T-helper 1 cell treated with Interleukin-12 subunit alpha and Interleukin-12 subunit beta and Interleukin-4 antibody, amounts not matched to agents 30 μg/mL and 1 μg/mL, for 36 hours (primary cell): Measurements from ENCODE around the gene NCOA6.
A peak's percentile ranks its signal among the peaks of the same experiment; 100 is the strongest.

Experiments used
- H3K27ac Mint-ChIP-seq: one replicate; pipeline ENCODE4 v1.8.0; 2021; ENCODE audit warnings: mild to moderate bottlenecking, mixed read lengths
- H3K27me3 Mint-ChIP-seq: one replicate; pipeline ENCODE4 v1.8.0; 2021; ENCODE audit warnings: low read depth, mixed read lengths
- H3K36me3 Mint-ChIP-seq: one replicate; pipeline ENCODE4 v1.8.0; 2021; ENCODE audit warnings: low read depth, mixed read lengths
- H3K4me1 Mint-ChIP-seq: one replicate; pipeline ENCODE4 v1.8.0; 2021; ENCODE audit warnings: low read depth, mixed read lengths
- H3K4me3 Mint-ChIP-seq: one replicate; pipeline ENCODE4 v1.8.0; 2021; ENCODE audit warnings: mild to moderate bottlenecking, moderate library complexity, mixed read lengths
- H3K9me3 Mint-ChIP-seq: one replicate; pipeline ENCODE4 v1.8.0; 2021; ENCODE audit warnings: mixed read lengths

NCOA6 gene

DNA sequence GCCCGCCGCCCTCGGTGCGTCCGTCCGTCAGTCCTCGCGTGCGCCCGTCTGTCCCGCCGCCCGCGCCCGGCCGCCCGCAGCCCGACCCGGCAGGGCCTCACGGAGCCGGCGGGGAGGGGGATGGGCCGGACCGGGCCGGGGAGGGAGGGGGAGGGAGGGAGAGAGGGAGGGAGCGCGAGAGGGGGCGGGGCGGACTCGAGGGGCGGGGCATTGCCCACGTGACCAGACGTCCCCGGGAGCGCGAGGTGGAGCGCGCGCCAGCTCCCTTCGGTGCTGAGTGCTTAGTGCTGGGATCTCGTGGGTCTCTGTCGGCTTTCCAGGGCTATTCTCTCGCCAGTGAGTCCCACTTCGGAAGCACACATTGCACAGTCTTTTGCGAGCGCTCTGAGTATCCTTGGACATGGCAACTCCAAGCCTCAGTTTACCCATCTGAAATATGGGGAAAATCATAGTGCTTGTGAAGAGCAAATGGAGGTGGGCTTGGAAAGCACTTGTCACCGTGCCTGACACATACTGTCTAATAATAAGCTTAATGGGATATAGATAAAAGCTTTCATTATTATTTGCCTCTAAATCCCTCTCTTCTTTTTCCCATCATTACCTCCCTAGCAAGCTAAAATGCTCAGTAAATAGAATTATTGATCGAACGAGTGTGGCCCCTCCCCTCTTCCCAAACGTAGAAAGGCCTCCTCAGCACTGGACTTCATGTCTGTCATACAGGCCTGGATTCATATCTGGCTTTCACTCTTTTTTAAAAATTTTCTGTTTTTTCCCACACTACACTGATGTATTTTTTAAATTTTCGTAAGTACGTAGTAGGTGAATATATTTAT is at the start of gene NCOA6:
Gene NCOA6 (minus strand): TSS at position 122 of the 833 bp plus-strand sequence. CDS start 43,296 bp downstream, outside the sequence.
- peaks cover 21% of the 10 kb centered on the region for H3K27me3 Mint-ChIP-seq
- peaks cover 10% of the 10 kb centered on the region for H3K36me3 Mint-ChIP-seq
- no peaks in the 10 kb centered on the region for H3K9me3 Mint-ChIP-seq
- peak within 1 kb of the TSS; percentile 97 for H3K27ac Mint-ChIP-seq
- peaks cover 27% of the 10 kb centered on the region for H3K4me1 Mint-ChIP-seq
- peak within 1 kb of the TSS; percentile 98 for H3K4me3 Mint-ChIP-seq

DNA sequence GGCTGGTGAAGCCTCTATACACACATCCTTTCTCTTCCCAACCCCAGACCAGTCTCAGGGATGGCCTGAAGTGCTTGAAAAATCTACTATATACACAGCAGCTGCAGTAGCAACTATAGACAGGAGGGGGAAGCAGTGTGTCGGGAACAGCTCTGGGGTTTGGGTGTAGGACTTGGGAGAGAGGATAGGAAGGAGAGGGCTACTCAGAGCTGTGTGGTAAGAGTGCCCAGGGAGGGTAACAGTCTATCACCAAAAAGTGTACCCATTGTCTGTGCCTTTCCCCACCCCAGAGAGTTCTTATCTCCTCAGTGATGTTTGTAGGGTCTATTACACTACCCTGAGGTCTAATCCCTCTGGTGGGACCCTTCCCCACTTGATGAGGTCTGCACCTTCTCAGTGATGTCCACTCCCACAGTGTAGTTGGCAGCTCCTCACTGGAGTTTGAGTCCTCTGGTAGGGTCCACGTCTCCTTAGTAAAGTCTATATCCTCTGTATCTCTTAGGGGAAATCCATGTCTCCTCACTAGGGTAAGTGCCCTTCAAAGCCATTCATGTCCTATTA is 48.7 kb upstream of the NCOA6 start:
- Mint-ChIP-seq H3K9me3 (no peaks in the 10 kb centered on the region), H3K4me1 (peaks cover 60% of the 10 kb centered on the region), H3K27me3 (no peaks in the 10 kb centered on the region), H3K4me3 (peak overlapping the region; percentile 91), H3K27ac (peak overlapping the region; percentile 80), H3K36me3 (peaks cover 1% of the 10 kb centered on the region)

DNA sequence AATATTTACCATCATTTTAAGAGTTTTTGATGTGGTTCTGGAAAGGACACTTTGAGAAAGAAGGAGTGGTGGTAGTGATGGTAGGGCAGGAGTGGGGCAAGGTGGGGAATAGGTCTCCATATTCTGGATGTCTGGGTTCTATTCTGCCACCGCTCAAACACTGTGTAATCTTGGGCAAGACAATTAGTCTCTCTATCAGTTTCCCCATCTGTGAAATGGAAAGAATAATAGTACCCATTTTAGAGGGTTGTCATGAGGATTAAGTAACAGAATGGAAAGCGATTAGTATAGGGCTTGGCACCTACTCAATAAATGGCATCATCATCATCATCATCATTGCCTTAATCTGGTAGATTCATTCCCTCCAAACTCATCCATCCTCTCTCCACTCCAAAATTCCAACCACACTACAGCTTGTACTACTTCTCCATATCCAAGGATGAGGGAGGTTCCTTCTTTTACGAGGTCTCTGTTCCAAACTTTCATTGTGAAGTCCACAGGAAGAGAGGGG is 48.2 kb upstream of the NCOA6 start:
- H3K27me3 Mint-ChIP-seq = no peaks in the 10 kb centered on the region
- H3K4me1 Mint-ChIP-seq = peaks cover 59% of the 10 kb centered on the region
- peak overlapping the region; percentile 80 for H3K27ac Mint-ChIP-seq
- no peaks in the 10 kb centered on the region for H3K9me3 Mint-ChIP-seq
- peak overlapping the region; percentile 91 for H3K4me3 Mint-ChIP-seq
- H3K36me3 Mint-ChIP-seq = no peaks in the 10 kb centered on the region

DNA sequence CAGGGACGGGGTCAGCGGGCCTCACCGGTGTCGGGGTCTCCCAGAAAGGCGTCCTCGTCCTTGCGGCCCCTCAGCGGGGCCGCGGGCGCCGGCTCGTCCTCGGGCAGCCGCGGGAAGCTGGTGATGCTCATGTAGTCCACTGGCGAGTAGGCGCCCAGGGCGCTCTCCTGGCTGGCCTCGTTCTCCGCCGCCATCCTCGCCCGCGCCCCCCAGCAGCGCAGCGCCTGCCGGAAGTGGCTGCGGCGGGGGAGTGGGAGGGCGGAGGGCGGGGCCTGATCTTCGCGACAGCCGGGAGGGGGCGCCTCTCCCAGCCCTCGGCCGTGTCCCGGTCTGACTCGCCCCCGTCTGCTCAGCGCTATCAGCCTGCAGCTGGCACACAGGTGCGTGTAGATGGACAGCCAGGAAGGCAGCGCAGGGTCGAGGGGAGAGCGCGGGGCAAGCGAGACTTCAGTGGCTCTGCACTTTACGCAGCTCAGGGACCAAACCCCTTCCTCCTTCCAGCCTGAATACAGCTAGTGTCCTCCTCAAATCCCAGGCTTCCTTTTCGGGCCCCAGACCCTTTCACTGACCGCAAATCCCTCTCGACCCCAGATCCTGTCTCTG is 47.3 kb upstream of the NCOA6 start, which contains the start of gene GGT7:
Gene GGT7 (minus strand): TSS at position 235 of the 603 bp plus-strand sequence. CDS start 41 bp downstream, at position 194.
- Mint-ChIP-seq H3K4me1 (peaks cover 52% of the 10 kb centered on the region), H3K9me3 (no peaks in the 10 kb centered on the region), H3K4me3 (peak within 1 kb of the TSS; percentile 91), H3K36me3 (no peaks in the 10 kb centered on the region), H3K27me3 (no peaks in the 10 kb centered on the region), H3K27ac (peak within 1 kb of the TSS; percentile 73)

DNA sequence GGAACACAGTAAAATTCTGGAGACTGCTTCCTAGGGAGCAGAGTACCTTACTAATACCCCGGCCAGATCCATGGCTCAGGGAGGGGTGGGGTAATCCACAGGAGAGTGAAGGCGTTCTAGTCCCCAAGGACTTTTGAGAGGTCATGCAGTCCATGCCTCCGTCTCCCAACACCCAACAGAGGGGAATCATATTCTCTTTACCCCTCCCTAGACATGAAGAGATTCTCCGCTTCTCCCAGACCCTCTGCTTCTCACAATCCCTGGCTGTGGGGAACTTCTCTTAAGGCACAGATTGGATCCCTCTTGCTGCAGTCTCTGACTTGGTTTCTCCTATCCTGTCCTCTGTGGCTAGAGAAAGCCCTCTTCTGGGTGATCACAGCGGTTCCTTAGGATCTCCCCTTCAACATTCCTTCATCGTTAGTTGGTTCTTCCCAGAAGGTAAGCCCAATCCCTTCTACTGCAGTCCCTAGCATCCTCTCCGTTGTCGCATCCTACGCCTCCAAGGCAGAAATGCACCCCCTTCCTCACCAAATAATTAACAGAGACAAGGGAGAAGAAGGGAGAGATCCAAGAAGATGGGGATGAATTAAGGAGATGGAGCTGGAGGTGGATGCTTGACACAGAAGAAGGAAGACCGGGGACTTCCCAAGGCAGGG is 46.6 kb upstream of the NCOA6 start:
- Mint-ChIP-seq H3K27me3 (no peaks in the 10 kb centered on the region), H3K27ac (peak overlapping the region; percentile 69), H3K4me3 (peak overlapping the region; percentile 84), H3K36me3 (no peaks in the 10 kb centered on the region), H3K9me3 (no peaks in the 10 kb centered on the region), H3K4me1 (peaks cover 52% of the 10 kb centered on the region)

DNA sequence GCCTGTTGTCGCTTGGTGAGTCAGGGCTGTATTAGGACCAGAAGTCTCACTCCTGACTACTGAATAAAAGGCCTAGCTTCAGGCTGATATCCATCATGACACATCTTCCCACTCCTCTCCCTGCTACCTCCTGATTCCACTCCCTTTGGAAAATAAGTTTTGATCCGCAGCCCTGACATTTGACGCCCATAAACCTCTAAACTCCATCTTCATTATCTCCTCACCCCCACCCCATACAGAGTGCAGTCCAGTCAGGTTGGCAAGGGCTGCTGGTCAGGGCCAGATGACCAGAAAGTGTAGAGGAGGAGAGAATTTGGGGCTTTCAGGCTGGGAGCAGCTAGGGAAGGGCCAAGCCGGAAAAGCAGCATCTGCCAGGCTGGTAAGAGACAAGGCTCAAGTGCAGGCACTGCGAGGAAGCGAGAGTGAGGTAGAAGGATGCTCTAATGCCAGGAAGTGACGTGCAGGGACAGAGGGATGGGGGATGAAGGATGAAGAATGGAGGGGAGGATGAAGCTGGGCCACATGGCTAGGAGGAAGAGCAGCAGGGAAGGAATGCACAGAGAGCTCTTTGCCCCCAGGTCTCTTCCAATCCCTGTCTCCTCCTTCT is 46.0 kb upstream of the NCOA6 start:
- Mint-ChIP-seq H3K27ac (no peak overlapping the region), H3K4me1 (peaks cover 49% of the 10 kb centered on the region), H3K27me3 (no peaks in the 10 kb centered on the region), H3K9me3 (no peaks in the 10 kb centered on the region), H3K36me3 (no peaks in the 10 kb centered on the region), H3K4me3 (peak overlapping the region; percentile 84)

DNA sequence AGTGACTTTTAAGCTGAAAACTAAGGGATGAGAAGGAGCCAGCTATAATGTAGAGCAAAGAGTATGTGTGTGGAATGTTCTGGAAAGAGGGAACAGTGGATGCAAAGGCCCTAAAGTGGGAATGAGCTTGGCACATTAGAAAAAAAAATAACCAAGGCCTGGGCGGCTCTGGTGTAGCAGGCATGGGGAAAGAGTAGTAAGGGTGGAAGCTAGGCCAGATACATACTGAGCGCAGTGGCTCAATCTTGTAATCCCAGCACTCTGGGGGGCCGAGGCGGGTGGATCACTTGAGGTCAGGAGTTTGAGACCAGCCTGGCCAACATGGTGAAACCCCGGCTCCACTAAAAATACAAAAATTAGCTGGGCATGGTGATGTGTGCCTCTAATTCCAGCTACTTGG is 38.8 kb upstream of the NCOA6 start:
- H3K4me3 Mint-ChIP-seq = no peak overlapping the region
- H3K9me3 Mint-ChIP-seq = no peaks in the 10 kb centered on the region
- H3K4me1 Mint-ChIP-seq = peaks cover 5% of the 10 kb centered on the region
- no peaks in the 10 kb centered on the region for H3K27me3 Mint-ChIP-seq
- H3K36me3 Mint-ChIP-seq = peaks cover 7% of the 10 kb centered on the region
- no peak overlapping the region for H3K27ac Mint-ChIP-seq

DNA sequence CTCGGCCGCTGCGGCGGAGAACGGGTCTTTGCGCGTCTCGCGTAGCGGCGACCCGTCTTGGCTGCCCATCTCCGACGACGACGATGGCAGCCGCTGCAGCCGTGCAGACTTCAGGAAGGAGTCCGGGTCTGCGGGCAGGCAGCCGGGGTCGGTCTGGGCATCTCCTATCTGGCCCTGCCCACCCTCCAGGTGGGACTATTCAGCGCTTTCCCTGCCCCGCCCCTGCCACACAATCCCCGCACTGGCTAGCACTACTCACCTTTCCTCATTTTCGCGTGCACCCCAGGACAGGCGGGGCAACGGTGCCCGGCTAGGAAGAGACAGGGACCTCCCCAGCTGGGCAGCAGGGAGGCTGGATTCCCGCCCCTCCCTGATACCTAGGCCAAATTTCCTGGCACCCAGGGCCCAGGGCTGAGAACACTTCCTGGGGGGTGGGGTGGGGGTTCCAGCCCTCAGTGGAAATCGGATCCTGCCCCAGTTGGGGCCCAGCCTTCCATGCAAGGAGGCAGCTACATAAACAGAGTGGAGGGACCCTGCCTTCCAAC is 38.0 kb upstream of the NCOA6 start:
- Mint-ChIP-seq H3K4me1 (peaks cover 4% of the 10 kb centered on the region), H3K9me3 (no peaks in the 10 kb centered on the region), H3K27ac (no peak overlapping the region), H3K4me3 (no peak overlapping the region), H3K36me3 (peaks cover 7% of the 10 kb centered on the region), H3K27me3 (no peaks in the 10 kb centered on the region)

DNA sequence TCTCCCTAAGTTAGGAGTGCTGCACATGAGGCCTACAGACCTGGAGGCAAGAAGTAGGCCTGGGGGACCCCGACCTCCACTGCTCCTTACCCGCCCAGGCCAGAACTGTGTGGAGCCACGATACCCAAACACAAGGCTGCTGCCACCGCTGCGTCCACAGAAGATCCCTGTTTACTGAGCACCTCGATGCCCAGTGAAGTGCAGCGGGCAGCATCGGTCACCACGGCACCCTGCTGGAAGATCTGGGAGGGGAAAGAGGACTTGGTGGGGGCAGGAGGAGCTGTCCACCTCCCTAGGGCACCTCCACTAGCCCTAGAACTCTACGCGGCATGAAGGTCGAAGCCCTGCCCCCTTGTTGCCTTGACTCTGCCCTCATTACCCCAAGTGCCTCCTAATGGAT is 37.3 kb upstream of the NCOA6 start:
- Mint-ChIP-seq H3K4me3 (no peak overlapping the region), H3K27ac (no peak overlapping the region), H3K4me1 (peaks cover 4% of the 10 kb centered on the region), H3K9me3 (no peaks in the 10 kb centered on the region), H3K36me3 (peaks cover 10% of the 10 kb centered on the region), H3K27me3 (no peaks in the 10 kb centered on the region)

DNA sequence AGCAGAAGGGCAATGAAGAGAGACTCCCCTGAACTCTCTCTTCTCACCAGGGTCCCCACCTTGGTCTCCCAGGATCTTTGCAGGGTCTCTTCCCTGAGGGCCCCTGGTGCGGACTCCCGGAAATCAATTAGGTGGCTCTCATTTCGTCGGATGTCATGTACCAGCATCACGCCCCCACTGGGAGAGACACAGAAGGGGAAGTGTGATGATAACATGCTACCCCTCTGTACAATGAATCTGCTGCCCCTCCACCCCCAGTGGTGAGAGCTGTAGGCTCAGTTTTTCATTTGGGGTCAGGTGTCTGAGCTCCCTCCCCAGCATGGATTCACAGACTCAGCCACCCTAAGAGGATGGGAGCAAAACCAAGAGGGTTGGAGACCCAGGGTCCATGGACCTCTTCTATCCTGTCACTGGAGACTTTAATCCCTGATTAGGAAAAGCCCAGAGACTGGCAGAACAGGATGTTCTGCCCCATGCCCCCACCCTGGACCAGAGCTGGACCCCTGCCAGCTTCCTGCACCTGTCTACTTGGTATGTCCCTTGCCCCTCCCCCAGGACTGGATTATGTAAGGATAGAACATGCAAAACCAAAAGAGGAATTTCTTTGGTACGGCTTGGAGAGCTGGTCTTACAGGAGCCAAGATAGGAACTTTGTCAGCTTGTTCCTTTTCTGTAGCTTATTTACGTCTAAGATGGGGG is 36.1 kb upstream of the NCOA6 start:
- Mint-ChIP-seq H3K4me3 (no peak overlapping the region), H3K27ac (no peak overlapping the region), H3K4me1 (peaks cover 4% of the 10 kb centered on the region), H3K9me3 (no peaks in the 10 kb centered on the region), H3K36me3 (peaks cover 10% of the 10 kb centered on the region), H3K27me3 (no peaks in the 10 kb centered on the region)

DNA sequence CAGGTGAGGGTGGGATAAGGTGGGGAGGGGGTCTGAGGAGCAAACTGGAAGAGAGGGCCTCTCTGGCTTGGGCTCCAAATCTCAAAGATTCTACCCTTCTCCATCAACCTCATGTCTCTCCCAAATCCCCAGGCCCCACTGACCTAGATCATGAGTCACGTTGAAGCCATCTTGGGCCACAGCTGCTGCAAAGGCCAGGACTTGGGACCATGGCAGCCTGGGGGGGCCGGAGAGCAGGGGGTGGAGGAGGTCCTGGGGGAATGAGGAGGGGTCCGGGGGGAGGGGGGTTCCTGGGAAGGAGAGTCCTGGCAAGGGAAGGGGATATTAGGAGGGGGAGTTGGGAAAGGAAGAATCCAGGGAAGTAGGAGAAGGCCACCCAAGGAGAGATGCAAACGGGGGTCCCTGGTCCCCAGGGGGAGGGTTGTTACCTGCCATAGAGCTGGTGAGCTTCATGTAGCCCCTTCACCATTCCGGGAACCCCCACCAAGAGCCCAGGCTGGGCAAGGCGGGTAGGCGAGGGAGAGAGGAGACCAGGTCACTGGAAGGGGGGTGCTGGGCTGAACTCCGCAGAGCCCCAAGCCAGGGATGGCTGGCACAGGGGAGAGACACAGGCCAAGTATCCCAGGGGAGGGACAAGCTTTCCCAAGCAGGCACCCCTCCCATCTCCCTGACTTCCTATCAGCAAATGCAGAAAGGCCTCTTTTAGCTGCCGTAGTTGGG is 34.5 kb upstream of the NCOA6 start:
- peaks cover 10% of the 10 kb centered on the region for H3K36me3 Mint-ChIP-seq
- H3K4me3 Mint-ChIP-seq = no peak overlapping the region
- peaks cover 4% of the 10 kb centered on the region for H3K4me1 Mint-ChIP-seq
- H3K9me3 Mint-ChIP-seq = no peaks in the 10 kb centered on the region
- H3K27me3 Mint-ChIP-seq = no peaks in the 10 kb centered on the region
- H3K27ac Mint-ChIP-seq = no peak overlapping the region

DNA sequence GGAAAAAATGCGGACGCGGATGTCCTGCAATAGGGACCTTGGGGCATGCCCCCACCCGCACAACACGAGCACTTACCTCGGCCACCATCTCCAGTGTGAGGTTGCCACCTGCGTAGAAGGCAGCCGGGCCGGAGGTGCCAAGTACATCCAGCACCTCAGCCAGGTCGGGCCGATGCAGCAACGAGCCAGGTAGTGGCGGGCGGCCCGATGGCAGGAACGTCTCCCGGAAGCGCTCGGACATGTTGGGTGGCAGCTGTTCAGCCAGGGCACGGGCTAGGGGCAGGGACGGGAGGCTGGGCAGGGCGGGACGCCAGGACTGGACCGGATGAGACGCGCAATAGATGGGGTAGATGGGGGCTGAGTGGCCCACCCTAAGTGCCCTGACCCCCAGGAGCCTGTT is 33.9 kb upstream of the NCOA6 start:
- H3K4me3 Mint-ChIP-seq = no peak overlapping the region
- H3K27me3 Mint-ChIP-seq = no peaks in the 10 kb centered on the region
- no peak overlapping the region for H3K27ac Mint-ChIP-seq
- peaks cover 10% of the 10 kb centered on the region for H3K36me3 Mint-ChIP-seq
- H3K4me1 Mint-ChIP-seq = peaks cover 3% of the 10 kb centered on the region
- H3K9me3 Mint-ChIP-seq = no peaks in the 10 kb centered on the region

DNA sequence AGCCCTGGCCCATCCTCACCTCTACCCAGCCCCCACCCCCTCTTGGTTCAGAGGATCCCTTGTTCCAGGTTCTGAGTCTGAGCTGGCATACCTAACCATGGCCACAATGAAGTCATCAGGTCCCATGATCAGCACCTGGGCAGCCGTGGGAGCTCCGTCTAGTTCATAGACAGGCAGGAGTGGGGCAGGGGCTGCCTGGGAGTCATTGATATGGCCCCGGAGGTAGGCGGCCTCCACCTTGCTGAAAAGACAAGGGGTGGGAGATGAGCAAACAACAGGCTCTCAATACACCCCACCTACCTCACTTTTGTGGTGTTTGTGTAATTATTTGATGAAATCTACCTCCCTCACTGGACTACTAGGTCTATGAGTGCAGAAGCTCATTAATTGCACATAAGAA is 26.8 kb upstream of the NCOA6 start:
- Mint-ChIP-seq H3K4me3 (no peak overlapping the region), H3K27me3 (no peaks in the 10 kb centered on the region), H3K27ac (no peak overlapping the region), H3K9me3 (no peaks in the 10 kb centered on the region), H3K4me1 (no peaks in the 10 kb centered on the region), H3K36me3 (peaks cover 1% of the 10 kb centered on the region)
